DOHH2 (cell line): Measurements from ENCODE around the gene RNF213.

Experiments used
- H3F3A ChIP-seq: fragments of 200-600 bp; sonication (generic), shearing (Covaris generic); 2 replicates; pipeline ENCODE4 v1.6.0; 2016; ENCODE audit warnings: antibody characterized with exemption, mild to moderate bottlenecking; ENCODE audit not compliant: control insufficient read depth, insufficient read depth
- H3K27ac ChIP-seq: fragments of 200-600 bp; sonication (generic); 2 replicates; pipeline ENCODE4 v1.5.1; 2014; ENCODE audit warnings: low read depth, mild to moderate bottlenecking, low read length, moderate library complexity
- H3K27me3 ChIP-seq: fragments of 200-600 bp; sonication (generic); 2 replicates; pipeline ENCODE4 v1.6.1; 2014; ENCODE audit warnings: mild to moderate bottlenecking, low read length, mixed read lengths; ENCODE audit not compliant: control insufficient read depth
- H3K36me3 ChIP-seq: fragments of 200-600 bp; sonication (generic); 2 replicates; pipeline ENCODE4 v1.6.1; 2014; ENCODE audit warnings: mild to moderate bottlenecking, low read length, moderate library complexity, mixed read lengths; ENCODE audit not compliant: control insufficient read depth
- H3K4me1 ChIP-seq: fragments of 200-600 bp; sonication (generic); 2 replicates; pipeline ENCODE4 v1.6.1; 2014; ENCODE audit warnings: mild to moderate bottlenecking, low read length, mixed read lengths; ENCODE audit not compliant: control insufficient read depth
- H3K4me2 ChIP-seq: fragments of 200-600 bp; sonication (generic); 2 replicates; pipeline ENCODE4 v1.6.0; 2014; ENCODE audit warnings: mild to moderate bottlenecking, low read length, moderate library complexity
- H3K4me3 ChIP-seq: fragments of 200-600 bp; sonication (generic); 2 replicates; pipeline ENCODE4 v1.5.1; 2014; ENCODE audit warnings: mild to moderate bottlenecking, low read length, mixed read lengths
- H3K79me2 ChIP-seq: fragments of 200-600 bp; sonication (generic); 2 replicates; pipeline ENCODE4 v1.6.1; 2014; ENCODE audit warnings: mild to moderate bottlenecking, low read length, mixed read lengths; ENCODE audit not compliant: control insufficient read depth
- H3K9me2 ChIP-seq: fragments of 200-600 bp; sonication (generic); replicated peaks from 2 replicates; pipeline ENCODE4 v1.6.1; 2014; ENCODE audit warnings: mild to moderate bottlenecking, low read length, mixed read lengths; ENCODE audit not compliant: control insufficient read depth
- H3K9me3 ChIP-seq: fragments of 200-600 bp; sonication (generic); 2 replicates; pipeline ENCODE4 v1.6.1; 2014; ENCODE audit warnings: antibody characterized with exemption, low read length, mixed read lengths; ENCODE audit not compliant: control insufficient read depth, insufficient read depth
- H4K20me1 ChIP-seq: fragments of 200-600 bp; sonication (generic); 2 replicates; pipeline ENCODE4 v1.6.0; 2014; ENCODE audit warnings: low read depth, mild to moderate bottlenecking, antibody characterized with exemption, low read length, moderate library complexity; ENCODE audit not compliant: control insufficient read depth, insufficient read depth
- CTCF ChIP-seq: fragments of 200-600 bp; sonication (generic); IDR thresholded peaks from one replicate; pipeline ENCODE4 v1.5.1; 2014; ENCODE audit warnings: antibody characterized with exemption, mild to moderate bottlenecking, low read depth, low read length; ENCODE audit not compliant: poor library complexity, severe bottlenecking
- EZH2phosphoT487 ChIP-seq: fragments of 200-600 bp; sonication (generic); IDR thresholded peaks from 2 replicates; pipeline ENCODE4 v1.6.1; 2017; ENCODE audit warnings: borderline replicate concordance, mild to moderate bottlenecking, antibody characterized with exemption, low read length, moderate library complexity, mixed read lengths

The RNF213 gene

GRCh38 chr17:80445007-80445725, 184.5 kb downstream of the RNF213 start:
- no peaks in the 10 kb centered on the region for H3K36me3 ChIP-seq
- no peak overlapping the region for H3K4me3 ChIP-seq
- no peaks in the 10 kb centered on the region for H3K9me2 ChIP-seq
- H3K79me2 ChIP-seq, result no peaks in the 10 kb centered on the region
- no peaks in the 10 kb centered on the region for H3K4me1 ChIP-seq
- no peaks in the 10 kb centered on the region; the same call in 1 of the 2 replicates for H4K20me1 ChIP-seq
- TF ChIP-seq CTCF (no peak), EZH2phosphoT487 (no peak)
- H3F3A ChIP-seq, result no peaks in the 10 kb centered on the region
- no peaks in the 10 kb centered on the region for H3K9me3 ChIP-seq
- no peaks in the 10 kb centered on the region for H3K27me3 ChIP-seq
- no peak overlapping the region for H3K27ac ChIP-seq
- no peak overlapping the region for H3K4me2 ChIP-seq

DNA sequence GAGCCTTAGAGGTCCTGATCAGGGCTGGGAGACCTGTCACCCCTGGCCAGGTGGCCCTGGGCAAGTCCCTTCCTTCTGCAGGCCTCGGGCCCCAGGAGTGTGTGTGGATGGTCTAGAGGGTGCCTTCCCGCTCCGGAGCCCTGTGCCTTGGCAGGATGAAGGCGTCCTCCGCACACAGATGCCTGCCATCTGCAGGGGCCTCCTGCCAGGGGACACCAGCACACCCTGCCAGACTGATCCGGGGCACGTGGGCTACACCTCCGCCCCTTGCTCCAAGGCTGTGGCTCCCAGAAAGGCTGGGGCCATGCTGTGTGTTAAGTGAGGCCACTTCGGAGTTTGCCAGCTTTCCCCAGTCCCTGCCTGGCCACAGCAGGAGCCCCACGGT, 185.1 kb downstream of the RNF213 start:
- Histone ChIP-seq H3K79me2 (no peaks in the 10 kb centered on the region), H3K27me3 (no peaks in the 10 kb centered on the region), H3K27ac (no peak overlapping the region), H3K9me2 (no peaks in the 10 kb centered on the region), H3F3A (no peaks in the 10 kb centered on the region), H3K9me3 (no peaks in the 10 kb centered on the region), H3K4me1 (no peaks in the 10 kb centered on the region), H3K4me2 (no peak overlapping the region), H4K20me1 (no peaks in the 10 kb centered on the region; the same call in 1 of the 2 replicates), H3K36me3 (no peaks in the 10 kb centered on the region), H3K4me3 (no peak overlapping the region)
- TF ChIP-seq CTCF, result no peak

- H3K9me2 ChIP-seq, result no peaks in the 10 kb centered on the region
- no peak overlapping the region for H3K4me2 ChIP-seq
- no peaks in the 10 kb centered on the region for H3F3A ChIP-seq
- no peaks in the 10 kb centered on the region for H3K36me3 ChIP-seq
- H3K4me1 ChIP-seq, result no peaks in the 10 kb centered on the region
- TF ChIP-seq CTCF, result no peak
- H3K27ac ChIP-seq, result no peak overlapping the region
- H3K9me3 ChIP-seq, result no peaks in the 10 kb centered on the region
- no peaks in the 10 kb centered on the region for H3K27me3 ChIP-seq
- H3K79me2 ChIP-seq, result no peaks in the 10 kb centered on the region
- no peak overlapping the region for H3K4me3 ChIP-seq
- H4K20me1 ChIP-seq, result no peaks in the 10 kb centered on the region; the same call in 1 of the 2 replicates
These were observed 186.2 kb downstream of the RNF213 start for GRCh38 chr17:80446645-80447405.
